ENCODE measurements around the gene CERCAM. TPM values are rescaled to one million over a fixed set of nuclear protein-coding genes. Genes with fewer than 3 reads are reported as not detected.

Gene CERCAM
- total RNA-seq, 1 donor from 2014 or later: 23.7 TPM

- peak; percentile 98 for DNase-seq (ENCODE audit: low spot score)
These were observed 35.4 kb downstream of the CERCAM start, which contains the start of gene ODF2 for GRCh38 chr9:128455849-128456612. ODF2 (plus strand) TSS chr9:128456006; CDS start chr9:128456092, 86 bp downstream.

- DNase-seq (ENCODE audit: low spot score): peak; percentile 62
These were observed 36.0 kb downstream of the CERCAM start for GRCh38 chr9:128456613-128457061.

- no peak for DNase-seq (ENCODE audit: low spot score)
These were observed 36.5 kb downstream of the CERCAM start for GRCh38 chr9:128457207-128457606.

DNA sequence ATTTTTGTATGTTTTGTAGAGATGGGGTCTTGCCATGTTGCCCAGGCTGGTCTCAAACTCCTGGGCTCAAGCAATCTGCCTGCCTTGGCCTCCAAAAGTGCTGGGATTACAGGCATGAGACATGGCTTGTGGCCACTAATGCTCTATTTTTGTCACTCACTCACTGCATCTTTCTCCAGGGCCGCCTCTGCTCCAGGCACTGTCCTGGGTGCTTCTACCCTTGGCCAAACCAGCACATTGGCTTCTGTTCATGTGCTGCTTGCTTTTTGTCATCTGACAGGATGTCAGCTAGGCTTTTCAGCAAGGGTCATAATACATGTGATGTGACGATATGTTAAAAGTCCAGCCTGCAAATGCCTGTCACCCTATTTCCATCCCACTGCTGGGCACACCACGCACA is 38.4 kb downstream of the CERCAM start:
- no peak for DNase-seq (ENCODE audit: low spot score)

GRCh38 chr9:128469070-128469469 is 48.4 kb downstream of the CERCAM start:
- DNase-seq (ENCODE audit: low spot score): no peak

- DNase-seq (ENCODE audit: low spot score): no peak
These were observed 49.9 kb downstream of the CERCAM start for GRCh38 chr9:128470560-128470959.

- DNase-seq (ENCODE audit: low spot score): no peak
These were observed 52.4 kb downstream of the CERCAM start for GRCh38 chr9:128473104-128473503.

DNA sequence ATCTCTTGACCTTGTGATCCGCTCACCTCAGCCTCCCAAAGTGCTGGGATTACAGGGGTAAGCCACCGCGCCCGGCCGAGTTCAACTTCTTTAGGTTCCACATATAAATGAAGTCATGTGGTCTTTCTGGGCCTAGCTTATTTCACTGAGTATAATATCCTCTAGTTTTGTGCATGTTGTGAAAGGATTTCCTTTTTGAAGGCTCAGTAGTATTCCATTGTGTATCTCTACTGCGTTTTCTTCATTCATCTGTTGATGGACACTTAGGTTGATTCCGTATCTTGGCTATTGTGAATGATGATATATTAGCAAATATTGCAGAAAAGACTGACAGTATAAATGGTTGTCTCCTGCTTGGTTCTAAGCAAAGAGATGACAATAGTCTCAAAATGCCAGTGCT is 55.2 kb downstream of the CERCAM start:
- DNase-seq (ENCODE audit: low spot score): no peak

DNA sequence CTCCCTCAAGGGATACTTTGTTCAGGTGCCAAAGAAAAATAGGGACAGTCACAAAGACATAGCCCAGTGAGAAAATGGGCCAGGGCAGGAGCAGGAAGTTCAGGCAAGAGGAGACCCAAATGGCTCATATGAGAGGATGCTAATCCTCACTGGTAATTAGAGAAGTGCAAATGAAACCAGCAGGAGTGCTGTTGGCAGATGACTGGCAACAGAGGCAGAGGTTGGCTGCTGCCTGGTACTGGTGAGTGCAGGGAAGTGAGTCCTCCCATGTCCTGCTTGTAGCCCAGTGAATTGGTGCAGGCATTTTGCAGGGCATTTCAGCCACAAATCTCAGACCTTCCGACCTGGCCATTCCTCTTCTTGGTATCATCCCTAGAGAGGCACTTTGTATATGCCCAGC is 58.6 kb downstream of the CERCAM start:
- DNase-seq (ENCODE audit: low spot score): no peak

DNA sequence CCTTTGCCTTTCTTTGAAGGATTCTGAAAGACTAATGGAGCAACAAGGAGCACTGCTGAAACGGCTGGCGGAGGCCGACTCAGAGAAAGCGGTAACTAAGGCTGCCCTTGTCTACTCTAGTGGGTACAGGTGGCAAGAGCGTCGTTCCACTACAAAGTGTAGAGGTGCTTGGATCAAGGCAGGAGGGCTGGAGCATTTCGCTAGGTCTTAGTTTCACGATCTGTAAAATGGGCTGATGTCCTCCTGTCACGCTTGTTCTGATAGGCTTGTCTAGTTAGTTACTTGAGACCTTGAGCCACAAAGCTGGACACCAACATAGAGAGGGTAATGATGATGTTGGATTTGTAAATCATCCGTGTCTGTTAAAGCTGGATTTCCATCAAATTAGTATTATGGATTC is 60.9 kb downstream of the CERCAM start:
- DNase-seq (ENCODE audit: low spot score): no peak

DNA sequence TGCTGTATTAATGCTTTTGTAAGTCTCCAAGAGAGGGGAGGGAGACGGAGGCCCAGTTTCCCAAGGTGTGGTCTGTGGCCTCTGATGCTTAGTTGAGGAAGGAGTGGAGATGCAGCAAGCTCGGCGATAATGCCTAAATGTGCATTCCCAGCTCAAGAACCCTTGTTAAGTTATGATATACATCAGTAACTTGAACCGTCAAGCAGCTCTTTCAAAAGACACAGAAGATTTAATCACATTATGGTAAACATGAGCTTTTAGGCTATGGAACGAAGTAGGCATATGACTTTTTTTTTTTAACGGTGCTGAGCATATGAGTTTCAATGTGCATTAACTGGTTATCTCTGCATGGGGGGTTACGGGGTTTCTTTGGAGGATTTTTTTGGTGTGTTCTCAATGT is 61.5 kb downstream of the CERCAM start:
- no peak for DNase-seq (ENCODE audit: low spot score)

- DNase-seq (ENCODE audit: low spot score): no peak
These were observed 64.2 kb downstream of the CERCAM start for GRCh38 chr9:128484686-128485413.

DNA sequence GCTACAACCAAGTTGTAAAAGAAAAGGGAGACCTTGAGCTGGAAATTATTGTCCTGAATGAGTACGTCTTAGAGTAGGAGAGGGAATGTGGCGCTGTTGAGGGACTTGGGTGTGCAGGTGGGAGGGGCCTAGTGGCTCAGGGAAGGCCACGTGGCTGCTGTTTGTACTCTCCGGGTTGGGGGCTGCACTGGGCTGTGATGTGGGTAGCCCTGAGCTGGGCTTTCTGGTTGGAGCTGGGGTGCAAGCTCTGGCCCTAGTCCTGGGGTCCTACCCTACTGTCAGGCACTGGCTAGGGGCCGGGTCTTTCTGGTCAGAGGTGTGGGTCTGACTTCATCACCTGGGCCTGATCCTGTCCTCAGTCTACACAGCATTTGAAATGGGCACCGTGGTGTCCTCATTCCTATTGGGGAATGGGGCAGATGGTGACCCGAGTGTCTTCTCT is 64.8 kb downstream of the CERCAM start:
- DNase-seq (ENCODE audit: low spot score): no peak

- no peak for DNase-seq (ENCODE audit: low spot score)
These were observed 65.5 kb downstream of the CERCAM start for GRCh38 chr9:128486201-128486600.

Other genes starting within 250 kb of the CERCAM start
- 109 TPM for gene CIZ1, start 229.3 kb upstream of the CERCAM start, total RNA-seq
- 135 TPM for gene DNM1, start 217.5 kb upstream of the CERCAM start, total RNA-seq
- 117 TPM for gene GOLGA2, start 144.8 kb upstream of the CERCAM start, total RNA-seq
- 26.9 TPM for gene SWI5, start 144.6 kb upstream of the CERCAM start, total RNA-seq
- 21.8 TPM for gene TRUB2, start 98.4 kb upstream of the CERCAM start, total RNA-seq
- gene COQ4, start 98.0 kb upstream of the CERCAM start, total RNA-seq: 54.8 TPM
- gene SLC27A4, start 80.3 kb upstream of the CERCAM start, total RNA-seq: 50.4 TPM
- 53.1 TPM for gene URM1, start 49.5 kb upstream of the CERCAM start, total RNA-seq
- gene ODF2, start 35.1 kb downstream of the CERCAM start, total RNA-seq: 26.4 TPM
- 22.8 TPM for gene GLE1, start 83.9 kb downstream of the CERCAM start, total RNA-seq
- gene SPTAN1, start 131.7 kb downstream of the CERCAM start, total RNA-seq: 323 TPM
- 56.7 TPM for gene DYNC2I2, start 236.0 kb downstream of the CERCAM start, total RNA-seq

Data from mucosa of gallbladder (tissue), 1 donor.